Measurements from ENCODE around the gene GHITM. TPM values are rescaled to one million over a fixed set of nuclear protein-coding genes. Genes with fewer than 3 reads are reported as not detected.

The GHITM gene
- total RNA-seq, 1 experiment from 2014 or later: 156 TPM

GRCh38 chr10:84193327-84193726, 54.0 kb downstream of the GHITM start:
- DNase-seq (ENCODE audit: low read depth, low spot score): no peak
- H3K4me1 ChIP-seq (ENCODE audit: control insufficient read depth in 1 of 2, insufficient read depth in 2 of 2, low read length in 2 of 2): no peaks in the 10 kb centered on the region
- TF ChIP-seq SP1 (IDR thresholded peaks at IDR 0.05; ENCODE audit: low read depth): no peak
- no peak for TF ChIP-seq JUND (IDR thresholded peaks at IDR 0.05)
- no peak for TF ChIP-seq ELF1 (IDR thresholded peaks at IDR 0.05; ENCODE audit: borderline replicate concordance, low read depth)
- no peak for TF ChIP-seq ATF3 (IDR thresholded peaks at IDR 0.05)
- no peak for TF ChIP-seq EGR1 (IDR thresholded peaks at IDR 0.05; ENCODE audit: low read depth)
- TF ChIP-seq SIN3A (IDR thresholded peaks at IDR 0.05; ENCODE audit: low read depth): no peak
- TF ChIP-seq MAX (IDR thresholded peaks at IDR 0.05): no peak
- no peak for TF ChIP-seq FOSL1 (IDR thresholded peaks at IDR 0.05; ENCODE audit: low read depth)
- no peak for TF ChIP-seq EZH2 (IDR thresholded peaks at IDR 0.05)
- no peaks in the 10 kb centered on the region for H3K79me2 ChIP-seq (ENCODE audit: insufficient read depth, low read length)
- no peak overlapping the region for H3K9ac ChIP-seq (ENCODE audit: low read length)
- H3K4me3 ChIP-seq (replicated peaks in 1 of 2; ENCODE audit: low read depth in 1 of 2, low read length in 2 of 2): no peak overlapping the region
- no peak overlapping the region for H3K4me2 ChIP-seq (ENCODE audit: low read length)
- no TSS peak for BruUV-seq (replicated peaks)
- ChIA-PET CTCF (no interaction called here), RAD21 (ENCODE audit: low non-redundant PET in 1 of 2, low total read pairs in 2 of 2, uncharacterized antibody in 2 of 2, unreplicated experiment in 2 of 2) (no interaction called here), POLR2A (no interaction called here)
- intact Hi-C loops (cut with micrococcal nuclease): no loop called here
- no peak for ATAC-seq
- no peak overlapping the region for H2AFZ ChIP-seq (ENCODE audit: low read depth, low read length, poor library complexity, severe bottlenecking)
- H3K9me2 ChIP-seq (ENCODE audit: insufficient read depth): no peaks in the 10 kb centered on the region
- H3K27me3 ChIP-seq (ENCODE audit: insufficient read depth, low read length): peaks cover 19% of the 10 kb centered on the region
- H3K27ac ChIP-seq (ENCODE audit: low read depth, low read length): no peak overlapping the region
- H3K9me3 ChIP-seq (ENCODE audit: control insufficient read depth in 1 of 2, insufficient read depth in 1 of 2, low read depth in 1 of 2, low read length in 2 of 2): no peaks in the 10 kb centered on the region
- H3K36me3 ChIP-seq (ENCODE audit: control insufficient read depth in 1 of 2, insufficient read depth in 2 of 2, low read length in 2 of 2): no peaks in the 10 kb centered on the region
- H4K20me1 ChIP-seq (ENCODE audit: insufficient read depth): no peaks in the 10 kb centered on the region

- ATAC-seq: no peak
- no peak overlapping the region for H3K4me3 ChIP-seq (replicated peaks in 1 of 2; ENCODE audit: low read depth in 1 of 2, low read length in 2 of 2)
- POLR2A ChIA-PET: no interaction called here
- TF ChIP-seq EGR1 (IDR thresholded peaks at IDR 0.05; ENCODE audit: low read depth) (no peak), CEBPB (IDR thresholded peaks at IDR 0.05; ENCODE audit: low read depth) (no peak), YY1 (IDR thresholded peaks at IDR 0.05; ENCODE audit: extremely low read depth, insufficient replicate concordance, low read depth, low read length) (no peak), ZFX (IDR thresholded peaks at IDR 0.05) (no peak), CBX3 (IDR thresholded peaks at IDR 0.05; ENCODE audit: low read depth) (no peak), FOSL1 (IDR thresholded peaks at IDR 0.05; ENCODE audit: low read depth) (no peak)
- no peak overlapping the region for H2AFZ ChIP-seq (ENCODE audit: low read depth, low read length, poor library complexity, severe bottlenecking)
- H3K79me2 ChIP-seq (ENCODE audit: insufficient read depth, low read length): no peaks in the 10 kb centered on the region
- H3K4me2 ChIP-seq (ENCODE audit: low read length): no peak overlapping the region
- no peaks in the 10 kb centered on the region for H3K4me1 ChIP-seq (ENCODE audit: control insufficient read depth in 1 of 2, insufficient read depth in 2 of 2, low read length in 2 of 2)
- H3K27ac ChIP-seq (ENCODE audit: low read depth, low read length): no peak overlapping the region
- no peak overlapping the region for H3K9ac ChIP-seq (ENCODE audit: low read length)
- H3K9me3 ChIP-seq (ENCODE audit: control insufficient read depth in 1 of 2, insufficient read depth in 1 of 2, low read depth in 1 of 2, low read length in 2 of 2): no peaks in the 10 kb centered on the region
- H4K20me1 ChIP-seq (ENCODE audit: insufficient read depth): no peaks in the 10 kb centered on the region
- intact Hi-C loops (cut with micrococcal nuclease): no loop called here
- no TSS peak for BruUV-seq (replicated peaks)
- H3K27me3 ChIP-seq (ENCODE audit: insufficient read depth, low read length): peaks cover 19% of the 10 kb centered on the region
- no peaks in the 10 kb centered on the region for H3K9me2 ChIP-seq (ENCODE audit: insufficient read depth)
- CTCF ChIA-PET: no interaction called here
- H3K36me3 ChIP-seq (ENCODE audit: control insufficient read depth in 1 of 2, insufficient read depth in 2 of 2, low read length in 2 of 2): no peaks in the 10 kb centered on the region
- DNase-seq (ENCODE audit: low read depth, low spot score): no peak
- RAD21 ChIA-PET (ENCODE audit: low non-redundant PET in 1 of 2, low total read pairs in 2 of 2, uncharacterized antibody in 2 of 2, unreplicated experiment in 2 of 2): no interaction called here
Measured at GRCh38 chr10:84193846-84194423, 54.6 kb downstream of the GHITM start.
